ENCODE data around the gene FAM120A. TPM values are rescaled to one million over a fixed set of nuclear protein-coding genes. Genes with fewer than 3 reads are reported as not detected.

The FAM120A gene
- polyA plus RNA-seq, 1 donor from 2014 or later = 8.9 TPM

GRCh38 chr9:93578844-93579243, 127.4 kb downstream of the FAM120A start:
- H3K9me3 ChIP-seq (ENCODE audit: low read length) = no peaks in the 10 kb centered on the region
- H3K79me2 ChIP-seq (replicated peaks; ENCODE audit: insufficient read depth, low read length) = peaks cover 75% of the 10 kb centered on the region

GRCh38 chr9:93579711-93580516, 128.4 kb downstream of the FAM120A start:
- Histone ChIP-seq H3K4me2 (ENCODE audit: low read length) (no peak overlapping the region), H3K9me3 (ENCODE audit: low read length) (no peaks in the 10 kb centered on the region), H3K4me3 (ENCODE audit: low read length) (peak overlapping the region; percentile 83), H3K27me3 (ENCODE audit: insufficient read depth, low read depth, low read length) (no peaks in the 10 kb centered on the region), H4K20me1 (ENCODE audit: insufficient read depth) (peaks cover 6% of the 10 kb centered on the region), H3K9ac (ENCODE audit: low read length) (no peak overlapping the region), H3K27ac (ENCODE audit: low read length) (no peak overlapping the region), H2AFZ (ENCODE audit: low read depth, low read length) (no peak overlapping the region), H3F3A (ENCODE audit: insufficient read depth, low read length, poor library complexity, severe bottlenecking) (no peaks in the 10 kb centered on the region), H3K79me2 (replicated peaks; ENCODE audit: insufficient read depth, low read length) (peaks cover 71% of the 10 kb centered on the region), H3K36me3 (ENCODE audit: insufficient read depth, low read length) (no peaks in the 10 kb centered on the region), H3K9me2 (ENCODE audit: insufficient read depth, low read length) (no peaks in the 10 kb centered on the region)
- TF ChIP-seq RAD21 (conservative IDR thresholded peaks at IDR 0.05) (no peak), SMC3 (conservative IDR thresholded peaks at IDR 0.05; ENCODE audit: poor library complexity) (no peak), POLR2AphosphoS5 (IDR thresholded peaks at IDR 0.05) (no peak), REST (IDR thresholded peaks at IDR 0.05; ENCODE audit: borderline replicate concordance) (no peak), CTCF (IDR thresholded peaks at IDR 0.05; ENCODE audit: poor library complexity, severe bottlenecking) (no peak), EP300 (conservative IDR thresholded peaks at IDR 0.05; ENCODE audit: poor library complexity, severe bottlenecking) (no peak), MXI1 (conservative IDR thresholded peaks at IDR 0.05; ENCODE audit: poor library complexity, severe bottlenecking) (no peak), TAF1 (IDR thresholded peaks at IDR 0.05; ENCODE audit: low read depth) (no peak), EZH2 (IDR thresholded peaks at IDR 0.05; ENCODE audit: borderline replicate concordance, insufficient read depth, low read length, poor library complexity, severe bottlenecking) (no peak)

More at GRCh38 chr9:93578844-93579243, 127.4 kb downstream of the FAM120A start:
- H3K9ac ChIP-seq (ENCODE audit: low read length) = no peak overlapping the region
- H4K20me1 ChIP-seq (ENCODE audit: insufficient read depth) = peaks cover 6% of the 10 kb centered on the region
- TF ChIP-seq RAD21 (conservative IDR thresholded peaks at IDR 0.05) (no peak), TAF1 (IDR thresholded peaks at IDR 0.05; ENCODE audit: low read depth) (no peak), REST (IDR thresholded peaks at IDR 0.05; ENCODE audit: borderline replicate concordance) (no peak)
- peak overlapping the region; percentile 83 for H3K4me3 ChIP-seq (ENCODE audit: low read length)
- H2AFZ ChIP-seq (ENCODE audit: low read depth, low read length) = no peak overlapping the region
- no peak overlapping the region for H3K4me2 ChIP-seq (ENCODE audit: low read length)
- H3K9me2 ChIP-seq (ENCODE audit: insufficient read depth, low read length) = no peaks in the 10 kb centered on the region
- no peaks in the 10 kb centered on the region for H3K27me3 ChIP-seq (ENCODE audit: insufficient read depth, low read depth, low read length)
- H3F3A ChIP-seq (ENCODE audit: insufficient read depth, low read length, poor library complexity, severe bottlenecking) = no peaks in the 10 kb centered on the region
- H3K36me3 ChIP-seq (ENCODE audit: insufficient read depth, low read length) = no peaks in the 10 kb centered on the region
- no peak overlapping the region for H3K27ac ChIP-seq (ENCODE audit: low read length)

All from neural cell (in vitro differentiated cells).